GM18870 (cell line): ENCODE results near the gene AMBN.
"Not testable (repeated sequence)": the region's sequence is repeated elsewhere in the genome, so short reads cannot be mapped to it uniquely, and the experiment has no call there.

Source experiments
- ATAC-seq: cut with Tn5 transposase; IDR thresholded peaks from one replicate; pipeline ENCODE4 v1.9.1; 2021; ENCODE audit warnings: moderate library complexity; ENCODE audit not compliant: unreplicated experiment

AMBN gene

DNA sequence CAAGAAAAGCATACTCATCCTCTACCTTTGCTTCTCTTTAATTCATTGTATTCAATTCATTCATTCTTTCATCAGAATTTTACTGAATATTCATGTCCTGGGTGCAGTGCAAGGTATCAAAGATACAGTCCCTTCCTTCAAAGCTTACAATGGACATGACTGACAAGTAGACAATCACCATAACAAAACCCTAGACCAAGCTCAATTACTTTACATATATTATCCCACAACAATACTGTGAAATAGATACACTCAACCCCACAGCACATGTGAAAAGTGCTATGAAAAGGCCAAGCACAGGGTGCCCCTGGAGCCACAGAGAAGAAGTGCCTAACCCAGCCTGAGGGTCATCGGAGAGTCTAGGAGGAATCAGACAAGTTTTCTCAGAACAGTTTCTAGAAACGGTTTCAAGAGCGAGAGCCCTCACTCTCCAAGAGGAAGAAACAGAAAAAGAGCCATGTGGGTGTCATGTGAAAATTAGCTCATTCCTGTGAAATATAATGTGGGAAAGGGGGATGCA lies 15.3 kb downstream of the AMBN start:
- ATAC-seq, result no peak

DNA sequence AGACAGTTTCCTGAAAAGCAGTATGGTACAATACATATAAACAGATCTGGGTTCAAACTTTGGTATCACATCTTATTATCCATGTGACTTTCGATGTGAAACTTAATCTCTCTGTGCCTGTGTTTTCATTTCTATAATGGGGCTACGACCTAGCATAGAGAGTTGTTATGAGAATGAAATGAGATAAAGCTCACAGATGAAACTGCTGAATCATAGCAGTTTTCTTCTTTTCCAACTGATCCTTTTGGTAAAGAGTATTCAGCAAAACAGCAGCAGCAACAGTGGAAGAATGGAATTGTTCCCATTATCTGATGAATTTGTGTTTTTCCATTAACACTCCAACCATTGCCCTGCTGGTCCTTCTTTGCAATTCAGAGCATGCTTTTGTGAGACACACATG lies 16.3 kb downstream of the AMBN start:
- no peak for ATAC-seq

DNA sequence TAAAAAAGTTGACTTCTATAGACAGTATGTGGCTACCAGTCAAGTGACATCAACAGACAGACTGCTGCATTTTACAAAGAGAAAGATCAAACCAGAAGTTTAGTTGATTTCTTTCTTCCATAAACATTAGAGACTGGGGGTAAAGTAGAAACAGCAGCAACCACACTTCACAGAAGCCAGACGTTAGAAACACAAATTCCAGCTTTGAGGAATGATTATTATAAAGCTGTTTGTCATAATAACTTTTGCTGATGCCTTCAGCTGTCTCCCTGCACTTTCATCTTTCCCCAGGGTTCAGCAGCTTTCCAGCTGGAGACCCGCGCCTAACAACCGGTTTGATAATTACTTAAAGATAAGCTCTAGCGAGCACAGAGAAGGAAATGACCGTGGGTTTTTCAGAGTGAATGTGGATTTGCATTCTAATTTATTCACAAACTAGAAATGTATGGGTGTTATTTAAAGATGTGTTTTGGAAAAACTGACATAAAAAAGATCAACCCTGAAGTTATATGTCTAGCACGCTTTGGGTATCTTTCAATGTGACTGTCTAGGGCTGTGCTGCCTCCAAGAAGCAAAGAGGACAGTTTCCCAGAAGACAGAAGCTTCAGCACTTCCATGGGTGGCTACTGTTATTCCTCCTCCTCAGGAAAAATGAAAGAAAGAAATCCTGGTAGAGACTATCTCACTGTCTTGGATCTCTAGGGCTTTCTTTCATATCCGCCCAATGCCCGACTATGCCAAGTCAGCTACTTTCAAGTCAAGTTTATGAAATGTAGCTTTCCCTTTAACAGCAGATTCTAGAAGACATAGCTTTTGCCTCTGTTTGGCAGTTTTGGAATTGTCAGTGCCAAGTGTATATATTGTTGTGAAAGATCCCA lies 21.5 kb downstream of the AMBN start:
- ATAC-seq, result peak; percentile 66

DNA sequence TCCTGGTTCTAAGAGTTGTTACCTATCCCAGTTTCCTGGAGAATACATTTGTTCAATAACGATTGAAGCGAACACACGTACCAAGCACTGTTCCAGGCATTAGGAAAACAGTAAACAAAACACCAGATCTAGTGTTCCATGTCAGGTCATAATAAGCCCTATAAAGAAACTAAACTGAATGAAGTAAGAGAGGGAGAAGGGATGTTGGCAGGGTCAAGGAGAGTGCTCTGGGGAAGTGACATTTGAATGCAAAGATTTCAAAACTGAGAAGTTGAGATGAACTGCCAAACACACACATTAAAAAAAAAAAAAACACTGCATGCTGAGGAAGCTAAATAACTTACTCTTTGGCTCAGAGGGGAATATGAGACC lies 22.1 kb downstream of the AMBN start:
- no peak for ATAC-seq

DNA sequence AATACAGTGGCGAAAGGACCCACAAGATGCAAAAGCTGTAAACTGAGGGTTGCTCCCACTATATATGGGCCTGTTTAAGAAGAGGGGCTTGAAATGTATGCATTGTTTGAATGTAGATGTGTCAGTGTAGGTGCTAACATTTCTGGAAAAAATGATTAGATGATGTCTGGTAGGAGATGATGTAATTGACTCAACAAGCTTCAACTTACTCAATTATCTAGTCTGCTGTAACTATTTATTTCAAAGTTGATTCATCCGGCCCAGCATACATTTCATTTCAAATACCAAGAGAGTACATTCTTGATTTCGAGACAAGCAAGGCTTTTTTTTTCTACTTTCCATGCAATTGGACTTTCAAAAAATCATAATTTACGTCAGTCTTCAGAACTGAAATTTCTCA lies 27.2 kb downstream of the AMBN start:
- ATAC-seq, result no peak

DNA sequence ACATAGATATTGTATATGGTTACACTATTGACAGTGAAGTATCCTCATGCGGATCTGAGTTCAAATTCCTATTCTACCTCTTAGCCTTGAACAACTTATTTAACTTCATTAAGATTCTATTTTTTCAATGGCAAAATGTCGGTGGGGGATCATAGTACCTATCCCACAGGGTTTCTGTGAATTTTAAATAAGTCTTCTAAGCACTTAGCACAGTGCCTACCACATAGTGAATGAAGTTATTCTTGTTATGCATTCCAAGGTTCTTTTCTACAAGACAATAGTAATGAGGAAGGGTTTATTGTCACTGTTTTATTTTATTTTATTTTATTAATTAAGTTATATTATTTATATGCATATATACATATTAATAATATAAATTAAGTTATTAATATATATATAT lies 27.7 kb downstream of the AMBN start:
- no peak for ATAC-seq

DNA sequence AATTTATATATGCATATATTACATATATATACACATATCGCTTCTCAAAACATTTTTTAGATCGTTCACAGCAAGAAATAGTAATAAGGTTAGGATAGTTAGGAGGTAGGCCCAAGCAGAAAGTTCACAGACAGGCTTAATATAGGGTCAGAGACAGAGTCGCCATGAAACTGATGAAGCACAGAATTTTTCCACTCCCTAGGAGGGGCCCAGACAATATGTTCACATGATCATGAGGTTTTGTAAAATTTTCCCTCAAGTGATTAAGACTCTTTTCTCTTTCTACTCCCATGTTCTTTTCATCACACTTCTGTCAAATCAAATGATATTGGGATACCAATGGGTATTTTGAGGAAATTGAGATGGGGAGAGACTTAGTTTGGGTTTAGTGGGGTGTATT lies 31.3 kb downstream of the AMBN start:
- no peak for ATAC-seq

DNA sequence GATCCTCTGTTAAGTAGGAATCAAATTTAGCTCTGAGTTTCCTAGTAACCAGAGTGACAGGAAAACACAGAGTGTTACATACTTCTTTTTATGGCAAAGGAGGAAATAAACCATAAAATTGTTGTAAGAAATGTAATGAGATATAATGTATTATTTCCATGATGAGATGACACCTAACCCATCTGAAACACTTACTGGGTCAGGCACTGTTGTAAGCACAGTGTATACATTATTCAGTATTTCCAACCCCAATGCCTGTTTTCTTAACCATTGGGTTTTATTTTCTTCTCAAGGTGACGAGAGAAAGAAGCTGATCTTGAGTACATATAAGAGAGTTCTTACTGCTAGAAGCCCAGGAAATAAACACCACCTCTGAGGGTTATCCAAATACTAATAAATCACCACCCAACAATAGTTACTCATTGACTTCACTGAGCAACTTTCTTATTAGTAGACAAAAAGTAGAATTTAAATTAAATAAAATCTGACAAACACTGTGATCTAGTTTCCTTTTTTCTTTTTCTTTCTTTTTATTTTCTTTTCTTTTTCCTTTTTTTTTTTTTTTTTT lies 32.3 kb downstream of the AMBN start:
- no peak for ATAC-seq

DNA sequence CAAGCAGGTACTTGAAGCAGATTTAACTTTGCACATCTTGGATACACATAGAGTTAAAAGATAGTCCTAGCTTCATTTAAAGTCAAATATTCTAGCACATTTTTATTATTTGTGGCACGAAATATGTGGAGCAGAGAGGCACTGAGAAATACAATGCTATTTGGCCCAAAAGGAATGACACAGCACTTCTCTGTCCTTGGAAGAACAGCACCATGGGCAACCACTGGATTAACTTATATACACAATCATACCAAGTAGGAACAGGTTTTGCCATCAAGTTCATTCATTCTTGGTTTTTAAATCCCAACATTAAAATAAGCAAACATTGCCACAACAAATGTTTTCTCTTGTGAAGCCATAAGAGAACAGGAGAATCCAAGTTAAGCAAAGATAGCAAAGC lies 35.6 kb downstream of the AMBN start:
- ATAC-seq, result no peak

DNA sequence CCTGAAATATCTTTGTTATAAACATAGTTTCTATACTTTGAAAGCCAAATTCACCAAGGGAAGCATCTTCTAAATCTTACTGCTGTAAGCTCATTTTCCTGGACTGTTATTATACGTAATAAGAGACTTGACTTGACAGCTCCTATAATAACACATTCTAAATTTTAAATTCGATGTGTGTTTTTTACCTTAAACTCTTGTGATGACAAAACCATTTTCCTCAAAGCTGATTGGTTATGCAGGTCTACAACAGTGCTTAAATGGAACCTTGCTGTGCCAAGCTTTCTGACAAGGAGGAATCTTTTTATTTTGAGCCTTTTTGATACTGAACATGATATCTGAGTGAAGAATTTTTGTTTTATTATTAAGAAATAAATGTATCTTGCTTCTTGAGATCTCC lies 36.4 kb downstream of the AMBN start, which contains the start of gene ENAM:
Gene ENAM, plus strand, starts transcription at position 301 of the 400 bp plus-strand sequence. CDS start 757 bp downstream, outside the sequence.
- ATAC-seq, result no peak

DNA sequence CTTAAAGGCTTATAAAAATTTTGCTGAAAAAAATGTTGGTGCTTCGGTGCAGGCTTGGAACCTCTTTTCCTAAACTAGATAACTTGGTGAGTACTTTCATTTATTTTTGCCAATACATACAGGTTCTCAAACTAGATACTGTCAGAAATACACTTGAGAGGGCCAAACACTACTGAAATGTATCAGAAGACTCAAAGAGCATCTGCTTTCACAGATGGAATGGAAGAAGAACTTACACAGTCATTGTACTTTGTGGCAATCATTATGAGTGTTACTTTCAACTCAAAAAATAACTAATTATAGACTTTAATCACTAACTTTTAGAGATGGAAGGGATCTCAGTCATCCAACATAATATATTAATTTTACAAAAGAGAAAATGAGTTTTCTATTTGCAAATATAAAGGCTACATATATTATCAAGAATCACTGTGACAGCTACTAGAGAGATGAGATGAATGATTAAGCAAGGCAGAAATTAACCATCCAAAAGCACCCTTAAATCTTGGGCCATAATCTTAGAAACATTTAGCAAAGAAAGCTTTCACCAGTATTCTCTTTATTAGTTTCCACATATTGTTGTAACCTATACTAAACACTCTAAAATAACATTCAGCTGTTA lies 37.5 kb downstream of the AMBN start:
- peak; percentile 71 for ATAC-seq

DNA sequence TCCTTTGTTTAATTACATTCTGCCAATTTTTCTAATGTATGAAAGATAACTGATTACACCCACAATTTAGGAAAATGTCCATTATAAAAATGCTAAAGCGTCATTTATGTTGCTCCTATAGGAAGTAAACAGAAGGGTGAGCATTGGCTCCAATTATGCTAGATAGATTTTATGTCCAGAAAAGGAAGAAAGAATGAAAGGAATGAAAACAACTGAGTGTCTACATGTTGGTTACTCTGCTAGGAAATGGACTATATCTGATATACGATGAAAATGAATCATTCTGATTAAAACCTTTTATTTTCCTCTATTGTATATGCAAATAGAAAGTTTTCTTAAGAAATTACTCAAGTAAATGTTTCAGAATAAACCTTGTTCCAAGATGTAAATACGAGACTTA lies 38.1 kb downstream of the AMBN start:
- no peak for ATAC-seq

DNA sequence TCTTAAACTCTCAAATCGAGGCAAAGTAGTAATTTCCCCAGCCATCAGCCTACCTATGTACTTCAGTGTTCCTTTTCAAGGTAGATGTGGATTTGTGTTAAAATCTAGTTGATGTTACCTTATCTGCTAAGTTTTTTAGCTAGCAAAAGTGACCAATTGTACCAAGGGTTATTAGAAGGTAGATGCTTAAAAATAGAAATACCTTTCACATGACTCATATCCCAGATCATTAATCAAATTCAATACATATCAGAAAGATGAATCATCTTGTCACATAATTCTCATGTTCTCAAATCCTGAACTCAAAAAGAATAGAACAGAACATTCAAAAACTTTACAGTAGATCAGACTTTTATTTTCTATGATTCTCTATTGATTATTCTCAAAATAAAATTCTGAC lies 40.0 kb downstream of the AMBN start:
- no peak for ATAC-seq

DNA sequence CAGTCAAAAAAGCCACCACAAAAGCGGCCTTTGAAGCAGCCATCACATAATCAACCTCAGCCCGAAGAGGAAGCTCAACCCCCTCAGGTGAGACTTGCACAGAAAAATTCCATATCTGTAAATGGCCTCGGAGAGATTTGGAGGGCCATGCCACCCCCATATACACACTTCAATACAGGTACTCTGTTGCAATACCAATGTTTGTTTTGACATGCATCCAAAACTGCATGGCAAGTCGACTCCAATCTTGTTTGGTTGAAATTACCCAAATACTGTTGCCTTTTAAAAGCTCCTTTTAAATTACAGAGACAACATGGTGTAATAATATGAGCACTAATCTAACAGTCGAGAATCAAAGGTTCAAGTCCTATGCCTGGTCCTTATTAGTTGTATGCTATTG lies 42.4 kb downstream of the AMBN start:
- ATAC-seq, result no peak

DNA sequence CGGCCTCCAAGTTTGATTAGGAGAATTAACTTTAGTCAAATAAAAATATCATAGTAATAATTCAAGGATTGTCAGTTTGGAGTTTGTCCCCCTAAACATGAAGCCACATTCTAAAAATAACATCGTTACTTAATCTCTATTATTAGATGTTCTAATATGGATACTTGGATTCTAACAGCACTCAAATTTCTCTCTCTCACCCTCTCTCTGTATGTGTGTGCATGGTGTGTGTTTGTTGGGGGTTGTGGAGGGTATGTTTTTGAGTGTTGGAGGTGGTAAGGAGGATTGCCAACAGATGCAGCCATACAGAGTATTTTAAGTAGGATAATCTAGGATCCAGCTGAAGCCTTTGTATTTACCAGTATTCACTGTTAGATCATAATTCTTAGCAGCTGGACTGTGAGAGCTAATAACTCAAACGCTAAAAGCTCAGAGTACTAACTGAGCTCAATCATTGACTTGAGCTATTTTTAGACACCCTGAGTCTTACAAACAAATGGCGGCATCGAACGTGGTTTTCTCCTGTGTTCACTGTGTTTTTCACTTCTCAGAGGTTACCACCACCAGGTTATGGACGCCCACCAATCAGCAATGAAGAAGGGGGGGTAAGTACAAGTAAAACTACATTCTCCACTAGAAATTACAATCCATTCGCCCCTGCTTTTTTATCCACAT lies 45.3 kb downstream of the AMBN start:
- ATAC-seq, result peak; percentile 62

DNA sequence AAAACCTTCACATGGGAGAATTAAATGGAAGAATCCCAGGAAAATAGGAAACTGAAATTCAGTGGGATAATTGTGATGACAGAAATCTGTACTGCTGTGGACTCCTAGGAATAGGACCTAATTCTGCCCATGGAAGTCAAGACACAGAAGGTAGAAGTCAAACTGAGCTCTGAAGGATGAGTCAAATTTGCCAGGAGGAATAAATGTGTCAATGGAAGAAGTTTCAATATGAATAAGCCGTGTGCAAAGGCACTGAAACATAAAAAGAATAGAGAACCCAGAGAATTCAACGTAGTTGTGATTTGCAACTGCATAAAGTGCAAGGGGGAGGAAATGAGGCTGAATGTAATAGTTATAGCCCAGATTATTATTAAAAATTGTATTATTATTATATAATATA lies 48.1 kb downstream of the AMBN start:
- ATAC-seq, result peak; percentile 50

DNA sequence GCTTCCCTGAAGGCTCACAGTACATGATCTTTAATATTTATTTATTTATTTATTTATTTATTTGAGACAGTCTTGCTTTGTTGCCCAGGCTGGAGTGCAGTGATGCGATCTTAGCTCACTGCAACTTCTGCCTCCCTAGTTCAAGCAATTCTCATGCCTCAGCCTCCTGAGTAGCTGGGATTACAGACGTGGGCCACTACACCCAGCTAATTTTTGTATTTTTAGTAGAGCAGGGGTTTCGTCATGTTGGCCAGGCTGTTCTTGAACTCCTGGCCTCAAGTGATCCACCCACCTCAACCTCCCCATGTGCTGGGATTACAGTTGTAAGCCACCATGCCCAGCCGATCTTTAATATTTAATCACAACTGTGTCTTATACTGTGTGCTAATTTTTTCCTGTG lies 58.7 kb downstream of the AMBN start:
- ATAC-seq, result not testable (repeated sequence)

DNA sequence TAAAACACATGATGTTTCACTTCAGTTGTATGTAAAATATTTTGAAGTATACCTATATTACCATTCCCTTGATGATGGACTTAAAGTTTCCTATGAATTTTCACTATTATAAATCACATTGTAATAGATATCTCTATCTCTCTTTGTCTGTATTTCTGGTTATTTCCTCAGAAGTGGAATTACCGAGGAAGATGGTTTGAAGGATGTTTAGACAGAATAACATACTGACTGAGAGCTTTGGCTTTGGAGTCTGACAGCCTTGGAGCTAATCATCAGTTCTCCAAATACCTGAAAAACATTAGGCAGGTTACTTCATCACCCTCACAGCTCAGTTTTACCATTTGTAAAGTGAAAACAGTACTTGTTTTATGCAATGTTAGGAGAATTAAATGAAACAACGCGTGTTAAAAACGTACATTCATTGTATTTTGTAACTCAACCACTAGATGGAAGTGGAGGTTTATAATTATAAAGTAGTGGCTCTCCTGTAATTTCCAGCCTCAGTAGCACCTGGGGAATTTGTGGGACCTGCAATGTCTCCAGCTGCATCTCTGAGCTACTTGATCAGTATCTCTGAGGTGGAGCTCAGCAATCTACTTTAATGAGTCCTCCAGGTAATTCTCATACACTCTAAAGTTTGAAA lies 59.9 kb downstream of the AMBN start:
- peak; percentile 40 for ATAC-seq

DNA sequence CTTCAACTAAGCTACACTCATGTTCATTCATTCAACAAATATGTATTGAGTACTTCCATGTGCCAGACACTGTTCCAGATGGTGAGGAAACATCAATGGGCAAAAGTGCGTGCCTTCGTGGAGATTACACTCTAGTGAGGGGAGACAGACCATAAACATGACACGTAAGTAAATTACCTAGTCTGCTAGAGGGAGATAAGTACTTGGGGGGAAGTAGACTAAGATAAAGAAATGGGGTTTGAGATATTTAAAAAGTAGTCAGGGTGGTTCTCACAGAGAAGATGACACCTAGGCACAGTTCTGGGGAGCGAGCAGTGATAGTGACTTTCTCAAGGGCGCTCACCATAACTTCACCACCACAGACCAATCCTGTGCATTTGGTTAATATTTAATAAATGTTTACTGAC lies 62.6 kb downstream of the AMBN start:
- ATAC-seq, result no peak
